Right lobe of liver (tissue), 6 donors: ENCODE results near the gene MIA. TPM values are rescaled to one million over a fixed set of nuclear protein-coding genes. Genes with fewer than 3 reads are reported as not detected.

Experiments used
- ATAC-seq, 4 donors: fragments of 200-7000 bp; cut with Tn5 transposase; one replicate each; pipeline ENCODE4 v1.9.1; 2020; ENCODE audit warnings: mild to moderate bottlenecking in 4 of 4, moderate library complexity in 4 of 4
- DNase-seq, 3 donors: peaks; one replicate each; pipeline ENCODE4 v3.0.0-alpha.2; 2020
- H3K27ac ChIP-seq, 3 donors: fragments of 200-600 bp; one replicate each; pipeline ENCODE4 v1.8.0; 2022
- H3K27me3 ChIP-seq, 2 donors: fragments of 200-600 bp; one replicate each; pipeline ENCODE4 v1.8.0; 2022
- H3K36me3 ChIP-seq, 4 donors: fragments of 200-600 bp; sonication (generic) in 1 of 4; one replicate each; pipeline versions ENCODE4 v1.5.1 to v1.8.0; 2017 to 2022; ENCODE audit warnings: control low read depth in 1 of 4
- H3K4me1 ChIP-seq, 4 donors: fragments of 200-600 bp; sonication (generic) in 1 of 4; one replicate each; pipeline versions ENCODE4 v1.5.1 to v1.8.0; 2017 to 2022; ENCODE audit warnings: control low read depth in 1 of 4
- H3K4me3 ChIP-seq, 3 donors: fragments of 200-600 bp; one replicate each; pipeline ENCODE4 v1.8.0; 2022
- H3K9me3 ChIP-seq, 4 donors: fragments of 200-600 bp; sonication (generic) in 1 of 4; one replicate each; pipeline versions ENCODE4 v1.5.1 to v1.8.0; 2017 to 2022; ENCODE audit warnings: control low read depth in 1 of 4
- CTCF ChIP-seq, 4 donors: fragments of 200-600 bp in 3 of 4; fragments of 450-650 bp in 1 of 4; IDR thresholded peaks; one replicate each; pipeline versions ENCODE4 v1.5.1 to v1.8.0; 2016 to 2022; ENCODE audit warnings: antibody characterized with exemption in 4 of 4, mild to moderate bottlenecking in 2 of 4
- POLR2A ChIP-seq: fragments of 450-650 bp; IDR thresholded peaks from one replicate; pipeline ENCODE4 v1.6.1; 2017; ENCODE audit warnings: antibody characterized with exemption, mild to moderate bottlenecking
- WGBS: methylation state at CpG from one replicate; pipeline ENCODE4 v1.1.6; 2018; ENCODE audit warnings: low coverage, low lambda C conversion rate; ENCODE audit not compliant: insufficient coverage; ENCODE audit errors: missing lambda C conversion rate; 5-methylcytosine and 5-hydroxymethylcytosine counted together
- intact Hi-C, 2 donors: fragments of 100-400 bp; cut with DNase I; formaldehyde crosslinking; loops; one replicate each; pipeline versions ENCODE4 v1.11.2 to v1.14.1; 2022
- total RNA-seq, 6 experiments: library from RNA; depleted of rRNA in 2 of 6; stranded (reverse); fragments of >200 nt in 2 of 6; fragmentation: NEBNext Ultra II Directional in 3 of 6; extraction: Animal tissue kit (Norgen Biotek cat#: 25700) in 3 of 6; gene quantifications; one replicate each; pipeline versions ENCODE4 v1.1.0 to v1.2.4, GENCODE V29; 2016 to 2023
- donor health status: DM: no; HTN: yes; CAD: no.
- donor health status: DM: no; HTN: no; CAD: no.
- donor health status: DM: no; HTN: no; CAD: no.
- donor health status: DM: no; HTN: yes; CAD: no.
- donor health status: DM: no; HTN: yes; CAD: no.

The MIA gene
- total RNA-seq, 6 experiments from 2014 or later: 0.86 to 1.9 (median 1.1) TPM; not detected in 3

- WGBS: 60% methylated on average over 1 of the region's 1 CpG
- H3K27ac ChIP-seq: no peak overlapping the region
- no peaks in the 10 kb centered on the region for H3K36me3 ChIP-seq
- intact Hi-C loops: no loop called here
- H3K4me3 ChIP-seq: no peak overlapping the region
- ATAC-seq (peak in 1 of 4 donors; percentile 8), DNase-seq (no peak)
- peaks cover 0 to 13% (median 4%) of the 10 kb centered on the region in 4 donors for H3K4me1 ChIP-seq
- no peaks in the 10 kb centered on the region for H3K9me3 ChIP-seq
- no peaks in the 10 kb centered on the region for H3K27me3 ChIP-seq
- TF ChIP-seq POLR2A (no peak), CTCF (IDR thresholded peaks at IDR 0.05) (no peak)
These were observed 10.2 kb downstream of the MIA start for GRCh38 chr19:40785526-40785925.

GRCh38 chr19:40786060-40787037 lies 11.0 kb downstream of the MIA start:
- Histone ChIP-seq H3K9me3 (no peaks in the 10 kb centered on the region), H3K27ac (no peak overlapping the region), H3K4me1 (peaks cover 0 to 13% (median 4%) of the 10 kb centered on the region in 4 donors), H3K36me3 (no peaks in the 10 kb centered on the region), H3K27me3 (no peaks in the 10 kb centered on the region), H3K4me3 (no peak overlapping the region)
- no peak for DNase-seq
- intact Hi-C loops: no loop called here
- ATAC-seq: no peak
- TF ChIP-seq POLR2A (no peak), CTCF (IDR thresholded peaks at IDR 0.05) (no peak)
- 100% methylated on average over 4 of the region's 25 CpGs for WGBS

- no peak for TF ChIP-seq POLR2A
- no peak for TF ChIP-seq CTCF (IDR thresholded peaks at IDR 0.05)
- H3K27ac ChIP-seq: no peak overlapping the region
- ATAC-seq (no peak), DNase-seq (no peak)
- H3K4me1 ChIP-seq: peaks cover 0 to 25% (median 4%) of the 10 kb centered on the region in 4 donors
- intact Hi-C loops: no loop called here
- no peaks in the 10 kb centered on the region for H3K27me3 ChIP-seq
- 79% methylated on average over 6 of the region's 7 CpGs for WGBS
- no peaks in the 10 kb centered on the region for H3K36me3 ChIP-seq
- H3K4me3 ChIP-seq: no peak overlapping the region
- H3K9me3 ChIP-seq: no peaks in the 10 kb centered on the region
These were observed 16.0 kb downstream of the MIA start for GRCh38 chr19:40791349-40791748.

- H3K27ac ChIP-seq: peak overlapping the region in 1 of 3 donors; percentile 33
These were observed 16.7 kb downstream of the MIA start for GRCh38 chr19:40791996-40792395.

More at GRCh38 chr19:40791996-40792395, 16.7 kb downstream of the MIA start:
- no peaks in the 10 kb centered on the region for H3K9me3 ChIP-seq
- H3K27me3 ChIP-seq: no peaks in the 10 kb centered on the region
- intact Hi-C loops: no loop called here
- TF ChIP-seq POLR2A (no peak), CTCF (IDR thresholded peaks at IDR 0.05) (no peak)
- ATAC-seq (no peak), DNase-seq (no peak)
- 80% methylated on average over 1 of the region's 3 CpGs for WGBS
- H3K4me1 ChIP-seq: peaks cover 0 to 25% (median 4%) of the 10 kb centered on the region in 4 donors
- no peak overlapping the region for H3K4me3 ChIP-seq
- H3K36me3 ChIP-seq: no peaks in the 10 kb centered on the region
